Measurements from ENCODE around the gene CES2.
"Not testable (repeated sequence)": the region's sequence is repeated elsewhere in the genome, so short reads cannot be mapped to it uniquely, and the experiment has no call there.

CES2 gene

DNA sequence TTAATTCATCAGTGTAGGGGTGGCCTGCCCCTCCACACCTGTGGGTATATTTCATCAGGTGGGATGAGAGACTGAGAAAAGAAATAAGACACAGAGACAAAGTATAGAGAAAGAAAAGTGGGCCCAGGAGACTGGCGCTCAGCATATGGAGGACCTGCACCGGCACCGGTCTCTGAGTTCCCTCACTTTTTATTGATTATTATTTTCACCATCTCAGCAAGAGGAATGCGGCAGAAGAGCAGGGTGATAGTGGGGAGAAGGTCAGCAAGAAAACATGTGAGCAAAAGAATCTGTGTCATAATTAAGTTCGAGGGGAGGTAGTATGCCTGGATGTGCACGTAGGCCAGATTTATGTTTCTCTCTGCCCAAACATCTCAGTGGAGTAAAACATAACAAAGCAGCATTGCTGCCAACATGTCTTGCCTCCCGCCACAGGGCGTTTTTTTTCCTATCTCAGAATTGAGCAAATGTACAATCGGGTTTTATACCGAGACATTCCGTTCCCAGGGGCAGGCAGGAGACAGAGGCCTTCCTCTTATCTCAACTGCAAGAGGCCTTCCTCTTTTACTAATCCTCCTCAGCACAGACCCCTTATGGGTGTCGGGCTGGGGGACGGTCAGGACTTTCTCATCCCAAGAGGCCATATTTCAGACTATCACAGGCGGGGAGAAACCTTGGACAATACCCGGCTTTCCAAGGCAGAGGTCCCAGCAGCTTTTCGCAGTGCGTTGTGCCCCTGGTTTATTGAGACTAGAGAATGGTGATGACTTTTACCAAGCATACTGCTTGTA is 20.2 kb downstream of the CES2 start:
- not testable (repeated sequence) for DNase-seq

DNA sequence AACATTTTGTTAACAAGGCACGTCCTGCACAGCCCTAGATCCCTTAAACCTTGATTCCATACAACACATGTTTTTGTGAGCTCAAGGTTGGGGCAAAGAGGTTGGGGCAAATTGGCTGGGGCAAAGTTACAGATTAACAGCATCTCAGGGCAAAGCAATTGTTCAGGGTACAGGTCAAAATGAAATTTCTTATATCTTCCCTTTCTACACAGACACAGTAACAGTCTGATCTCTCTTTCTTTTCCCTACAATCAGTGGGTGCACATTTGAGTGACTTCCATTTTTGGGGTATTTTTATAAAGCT is 20.8 kb downstream of the CES2 start:
- DNase-seq, result not testable (repeated sequence)

DNA sequence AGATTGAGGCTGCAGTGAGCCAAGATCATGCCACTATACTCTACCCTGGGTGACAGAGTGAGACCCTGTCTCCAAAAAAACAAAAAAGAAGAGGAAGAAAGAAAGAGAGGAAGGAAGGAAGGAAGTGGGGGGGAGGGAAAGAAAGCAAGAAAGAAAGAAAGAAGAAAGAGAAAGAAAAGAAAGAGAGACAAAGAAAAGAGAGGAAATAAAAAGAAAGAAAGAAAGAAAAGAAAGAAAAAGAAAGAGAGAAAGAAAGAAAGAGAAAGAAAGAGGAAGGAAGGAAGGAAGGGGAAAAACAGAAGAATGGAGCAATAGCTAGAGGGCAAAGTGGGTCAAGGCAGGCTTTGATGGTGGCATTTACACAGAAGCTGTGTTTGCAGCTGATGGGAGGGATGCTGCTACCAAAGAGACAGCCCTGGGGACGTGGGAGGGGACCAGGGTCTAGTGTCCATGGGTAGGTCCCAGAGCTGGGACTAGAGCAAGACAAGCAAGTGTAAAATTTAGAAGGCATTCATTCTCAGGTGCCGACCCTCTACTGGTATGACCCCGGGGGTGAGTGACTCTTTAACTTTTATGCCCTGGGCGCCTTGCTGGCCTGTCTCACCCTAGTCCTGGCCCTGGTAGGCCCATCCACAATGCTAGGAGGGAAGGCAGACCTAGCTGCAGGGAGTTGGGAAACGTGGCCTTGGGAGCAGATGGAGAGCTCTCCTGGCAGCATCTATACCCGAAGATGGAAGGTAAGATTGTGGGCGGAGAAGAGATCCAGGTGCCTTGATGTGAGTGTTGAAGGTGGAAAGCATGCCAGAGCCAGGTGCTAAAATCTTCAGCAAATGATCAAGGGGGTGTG is 23.8 kb downstream of the CES2 start:
- DNase-seq, result no peak

DNA sequence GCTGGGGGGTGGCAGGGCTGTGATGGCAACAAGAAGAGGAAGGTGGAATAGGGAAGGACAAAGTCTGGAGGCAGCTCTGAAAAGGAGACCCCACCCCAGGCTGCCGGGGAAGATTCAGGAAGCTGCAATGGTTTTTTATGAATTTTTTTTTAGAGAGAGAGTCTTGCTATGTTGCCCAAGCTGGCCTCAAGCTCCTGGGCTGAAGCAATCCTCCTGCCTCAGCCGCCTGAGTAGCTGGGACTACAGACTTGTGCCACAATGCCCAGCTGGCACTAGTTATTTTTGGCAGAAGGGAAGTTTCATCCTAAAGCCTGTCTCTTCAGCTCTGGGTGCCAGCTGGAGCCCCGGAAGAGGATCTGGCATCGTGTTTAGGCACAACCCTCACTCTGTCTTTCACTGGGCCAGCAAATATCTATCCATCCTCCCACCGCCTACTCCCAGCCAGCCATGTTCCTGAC is 24.4 kb downstream of the CES2 start:
- DNase-seq, result no peak

DNA sequence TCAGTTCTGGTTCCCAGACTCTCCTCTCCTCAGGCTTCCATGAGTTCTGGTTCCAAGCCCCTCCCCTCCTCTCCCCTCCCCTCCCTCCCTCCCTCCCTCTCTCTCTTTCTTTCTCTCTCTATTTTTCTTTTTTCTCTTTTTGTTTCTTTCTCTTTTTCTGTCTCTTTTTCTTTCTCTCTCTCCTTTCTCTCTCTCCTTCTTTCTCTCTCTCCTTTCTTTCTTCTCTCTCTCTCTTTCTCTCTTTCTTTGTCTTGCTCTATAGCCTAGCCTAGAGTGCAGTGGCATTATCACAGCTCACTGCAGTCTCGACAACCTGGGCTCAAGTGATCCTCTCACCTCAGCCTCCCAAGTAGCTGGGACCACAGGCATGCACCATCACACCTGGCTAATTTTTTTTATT is 25.0 kb downstream of the CES2 start:
- DNase-seq, result no peak

DNA sequence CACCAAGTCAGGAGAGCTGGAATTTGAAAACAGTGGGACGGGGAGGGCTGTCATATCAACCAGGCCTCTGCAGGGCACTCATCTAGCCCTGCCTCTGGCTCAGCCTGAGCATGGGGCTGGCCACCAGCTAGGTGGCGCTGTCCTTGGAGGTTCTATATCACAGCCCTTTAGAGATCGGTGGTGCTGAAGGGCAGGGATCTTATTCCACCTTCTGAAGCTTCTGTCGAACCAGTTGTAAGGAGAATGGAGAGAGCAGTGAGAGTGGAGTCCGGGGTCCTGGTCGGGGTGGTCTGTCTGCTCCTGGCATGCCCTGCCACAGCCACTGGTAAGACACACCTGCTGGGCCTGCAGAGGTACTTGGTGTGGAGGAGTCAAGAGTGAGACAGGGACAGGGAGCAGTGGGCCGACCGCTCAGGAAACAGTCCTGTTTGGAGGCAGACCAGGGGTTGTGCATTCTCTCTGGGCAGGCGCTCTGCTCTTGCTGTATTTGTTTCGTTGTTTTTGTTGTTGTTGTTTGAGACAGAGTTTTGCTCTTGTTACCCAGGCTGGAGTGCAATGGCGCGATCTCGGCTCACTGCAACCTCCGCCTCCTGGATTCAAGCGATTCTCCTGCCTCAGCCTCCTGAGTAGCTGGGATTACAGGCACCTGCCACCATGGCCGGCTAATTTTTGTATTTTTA is 25.9 kb downstream of the CES2 start, which contains the start of gene CES3:
Gene CES3 (plus strand): TSS at position 202 of the 680 bp plus-strand sequence. CDS start 42 bp downstream, at position 244.
- DNase-seq, result peak; percentile 43

DNA sequence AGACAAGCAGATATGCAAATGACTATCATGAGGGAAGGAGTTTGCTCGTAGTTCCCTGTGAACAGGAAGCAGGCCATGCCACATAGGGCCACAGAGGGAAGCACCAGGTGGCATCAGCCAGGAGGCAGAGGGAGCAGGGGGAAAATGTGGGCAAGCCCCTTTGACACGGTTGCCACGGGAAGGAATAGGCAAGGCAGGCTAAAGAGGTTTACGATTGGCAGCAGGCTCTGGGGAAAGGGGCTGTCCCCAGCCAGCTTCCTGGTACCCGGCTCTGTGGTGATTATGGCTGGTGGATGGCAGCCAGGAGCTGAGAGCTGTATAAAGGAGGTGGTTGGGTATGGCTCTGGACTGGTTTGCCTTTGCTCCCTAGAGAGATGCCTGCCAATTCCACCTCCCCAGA is 26.6 kb downstream of the CES2 start:
- no peak for DNase-seq

DNA sequence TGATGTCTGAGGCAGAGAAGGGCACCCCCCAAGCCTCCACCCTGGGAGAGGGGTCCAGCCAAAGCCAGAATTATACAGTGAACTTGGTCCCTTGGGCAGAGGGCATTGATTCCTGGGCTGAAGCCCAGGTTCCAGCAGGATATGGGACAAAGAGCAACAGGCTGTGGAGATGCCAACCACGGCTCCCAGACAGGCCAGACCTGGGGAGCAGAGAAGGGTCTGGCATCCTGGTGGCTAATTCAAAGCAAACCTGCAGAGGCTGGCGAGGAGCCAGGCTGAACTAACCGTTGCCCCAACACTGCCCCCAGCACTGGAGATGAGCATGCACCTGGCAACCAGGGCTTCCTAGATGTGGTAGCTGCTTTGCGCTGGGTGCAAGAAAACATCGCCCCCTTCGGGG is 28.7 kb downstream of the CES2 start:
- DNase-seq, result no peak

DNA sequence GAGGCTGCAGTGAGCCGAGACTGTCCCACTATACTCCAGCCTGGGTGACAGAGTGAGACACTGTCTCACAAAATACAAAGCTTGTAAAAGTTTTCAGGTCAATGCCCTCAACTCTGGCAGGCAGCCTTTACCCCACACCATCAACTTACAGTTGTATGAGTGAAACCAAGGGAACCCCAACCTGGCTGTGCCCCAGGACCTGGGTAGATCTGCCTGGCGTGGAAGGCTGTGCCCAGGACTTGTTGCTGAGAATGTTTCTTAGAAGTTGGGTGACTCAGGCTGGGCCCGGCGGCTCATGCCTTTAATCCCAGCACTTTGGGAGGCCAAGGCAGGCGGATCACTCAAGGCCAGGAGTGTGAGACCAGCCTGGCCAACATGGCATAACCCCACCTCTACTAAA is 33.5 kb downstream of the CES2 start:
- DNase-seq, result no peak

DNA sequence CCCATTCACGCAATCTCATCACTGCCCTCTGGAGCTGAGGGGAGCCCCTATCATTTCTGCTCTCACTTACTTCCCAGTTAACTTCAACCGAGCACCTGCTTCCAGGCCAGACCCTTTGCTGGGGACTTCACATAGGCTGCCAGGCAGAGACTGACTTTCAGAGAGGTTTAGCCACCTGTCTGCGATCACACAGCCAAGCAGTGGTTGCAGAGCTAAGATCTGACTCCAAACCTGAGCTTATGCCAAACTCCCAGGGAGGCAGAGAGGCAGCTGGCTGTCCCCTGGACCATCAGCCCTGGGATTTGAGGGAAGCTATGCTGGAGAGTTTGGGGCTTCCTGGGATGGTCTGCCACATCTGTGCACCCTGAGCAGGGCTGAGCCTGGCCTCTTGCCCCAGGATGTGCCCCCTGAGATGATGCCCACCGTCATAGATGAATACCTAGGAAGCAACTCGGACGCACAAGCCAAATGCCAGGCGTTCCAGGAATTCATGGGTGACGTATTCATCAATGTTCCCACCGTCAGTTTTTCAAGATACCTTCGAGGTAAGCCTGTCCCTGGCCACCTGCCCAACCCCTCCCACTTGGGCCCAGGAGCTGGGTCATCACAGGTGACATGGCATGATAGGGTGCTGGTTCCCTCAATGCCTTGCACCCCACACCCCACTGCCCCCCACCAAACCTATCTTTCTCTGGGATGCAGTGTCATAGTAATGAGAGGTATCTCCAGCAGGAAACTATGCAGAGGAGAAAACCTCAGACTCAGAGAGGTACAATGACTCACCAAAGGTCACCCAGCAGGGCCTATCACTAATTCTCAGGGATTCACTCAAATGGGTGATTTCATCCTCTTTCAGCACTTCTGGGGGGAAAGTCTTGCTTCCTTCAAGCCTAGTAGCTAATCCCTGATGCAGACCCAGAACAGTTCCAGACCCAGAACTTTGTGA is 35.7 kb downstream of the CES2 start:
- DNase-seq, result peak; percentile 58

DNA sequence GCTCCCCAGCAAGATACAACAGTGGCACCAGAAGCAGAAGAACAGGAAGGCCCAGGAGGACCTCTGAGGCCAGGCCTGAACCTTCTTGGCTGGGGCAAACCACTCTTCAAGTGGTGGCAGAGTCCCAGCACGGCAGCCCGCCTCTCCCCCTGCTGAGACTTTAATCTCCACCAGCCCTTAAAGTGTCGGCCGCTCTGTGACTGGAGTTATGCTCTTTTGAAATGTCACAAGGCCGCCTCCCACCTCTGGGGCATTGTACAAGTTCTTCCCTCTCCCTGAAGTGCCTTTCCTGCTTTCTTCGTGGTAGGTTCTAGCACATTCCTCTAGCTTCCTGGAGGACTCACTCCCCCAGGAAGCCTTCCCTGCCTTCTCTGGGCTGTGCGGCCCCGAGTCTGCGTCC is 37.7 kb downstream of the CES2 start:
- no peak for DNase-seq

DNA sequence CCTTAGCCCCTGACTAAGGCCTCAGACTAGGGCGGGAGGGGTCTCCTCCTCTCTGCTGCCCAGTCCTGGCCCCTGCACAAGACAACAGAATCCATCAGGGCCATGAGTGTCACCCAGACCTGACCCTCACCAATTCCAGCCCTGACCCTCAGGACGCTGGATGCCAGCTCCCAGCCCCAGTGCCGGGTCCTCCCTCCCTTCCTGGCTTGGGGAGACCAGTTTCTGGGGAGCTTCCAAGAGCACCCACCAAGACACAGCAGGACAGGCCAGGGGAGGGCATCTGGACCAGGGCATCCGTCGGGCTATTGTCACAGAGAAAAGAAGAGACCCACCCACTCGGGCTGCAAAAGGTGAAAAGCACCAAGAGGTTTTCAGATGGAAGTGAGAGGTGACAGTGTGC is 38.4 kb downstream of the CES2 start:
- DNase-seq, result no peak

DNA sequence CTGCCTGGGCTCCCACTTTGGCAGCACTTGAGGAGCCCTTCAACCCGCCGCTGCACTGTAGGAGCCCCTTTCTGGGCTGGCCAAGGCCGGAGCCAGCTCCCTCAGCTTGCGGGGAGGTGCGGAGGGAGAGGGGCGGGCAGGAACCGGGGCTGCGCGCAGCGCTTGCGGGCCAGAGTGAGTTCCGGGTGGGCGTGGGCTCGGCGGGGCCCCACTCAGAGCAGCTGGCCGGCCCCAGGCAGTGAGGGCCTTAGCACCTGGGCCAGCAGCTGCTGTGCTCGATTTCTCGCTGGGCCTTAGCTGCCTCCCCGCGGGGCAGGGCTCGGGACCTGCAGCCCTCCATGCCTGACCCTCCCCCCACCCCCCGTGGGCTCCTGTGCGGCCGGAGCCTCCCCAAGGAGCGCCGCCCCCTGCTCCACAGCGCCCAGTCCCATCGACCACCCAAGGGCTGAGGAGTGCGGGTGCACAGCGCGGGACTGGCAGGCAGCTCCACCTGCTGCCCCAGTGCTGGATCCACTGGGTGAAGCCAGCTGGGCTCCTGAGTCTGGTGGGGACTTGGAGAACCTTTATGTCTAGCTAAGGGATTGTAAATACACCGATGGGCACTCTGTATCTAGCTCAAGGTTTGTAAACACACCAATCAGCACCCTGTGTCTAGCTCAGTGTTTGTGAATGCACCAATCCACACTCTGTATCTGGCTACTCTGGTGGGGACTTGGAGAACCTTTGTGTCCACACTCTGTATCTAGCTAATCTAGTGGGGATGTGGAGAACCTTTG is 39.0 kb downstream of the CES2 start:
- not testable (repeated sequence) for DNase-seq

DNA sequence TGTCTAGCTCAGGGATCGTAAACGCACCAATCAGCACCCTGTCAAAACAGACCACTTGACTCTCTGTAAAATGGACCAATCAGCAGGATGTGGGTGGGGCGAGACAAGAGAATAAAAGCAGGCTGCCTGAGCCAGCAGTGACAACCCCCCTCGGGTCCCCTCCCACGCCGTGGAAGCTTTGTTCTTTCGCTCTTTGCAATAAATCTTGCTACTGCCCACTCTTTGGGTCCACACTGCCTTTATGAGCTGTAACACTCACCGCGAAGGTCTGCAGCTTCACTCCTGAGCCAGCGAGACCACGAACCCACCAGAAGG is 39.6 kb downstream of the CES2 start:
- not testable (repeated sequence) for DNase-seq

DNA sequence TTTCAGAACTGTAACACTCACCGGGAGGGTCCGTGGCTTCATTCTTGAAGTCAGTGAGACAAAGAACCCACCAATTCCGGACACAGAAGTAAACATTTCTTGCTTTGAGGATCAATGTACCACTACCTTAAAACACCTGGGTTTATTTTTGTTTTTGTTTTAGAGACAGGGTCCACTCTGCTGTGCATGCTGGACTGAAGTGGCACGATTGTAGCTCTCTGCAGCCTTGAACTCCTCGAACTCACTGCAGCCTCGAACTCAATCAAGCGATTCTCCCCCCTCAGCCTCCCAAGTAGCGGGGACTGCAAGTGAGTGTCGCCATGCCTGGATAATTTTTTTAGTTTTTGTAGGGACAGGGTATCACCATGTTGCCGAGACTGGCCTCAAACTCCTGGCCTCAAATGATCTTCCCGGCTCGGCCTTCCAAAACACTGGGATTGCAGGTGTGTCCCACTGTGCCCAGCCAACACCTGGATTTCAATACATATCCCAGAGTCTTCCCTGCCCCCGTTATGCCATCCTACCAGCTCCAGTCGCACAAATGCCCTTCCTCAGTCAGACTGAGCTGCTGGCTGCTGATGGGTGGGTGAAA is 40.1 kb downstream of the CES2 start:
- DNase-seq, result no peak

DNA sequence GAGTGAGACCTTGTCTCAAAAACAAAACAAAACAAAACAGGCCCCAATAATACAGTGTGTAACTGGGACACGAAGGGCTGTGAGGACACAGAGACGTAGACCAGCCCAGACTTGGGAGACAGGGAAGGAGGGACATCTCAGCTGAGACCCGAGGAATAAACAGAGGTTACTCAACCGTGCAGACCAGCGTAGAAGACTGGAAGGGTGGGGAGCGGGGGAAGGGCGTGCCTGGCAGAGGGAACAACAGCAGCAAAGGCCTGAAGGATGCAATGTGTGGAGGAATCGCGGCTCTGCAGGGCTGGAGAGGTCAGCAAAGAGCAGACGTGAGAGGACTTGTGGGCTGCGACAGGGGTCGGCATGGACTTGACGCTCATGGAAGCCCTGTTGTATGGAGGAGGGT is 41.4 kb downstream of the CES2 start:
- no peak for DNase-seq

DNA sequence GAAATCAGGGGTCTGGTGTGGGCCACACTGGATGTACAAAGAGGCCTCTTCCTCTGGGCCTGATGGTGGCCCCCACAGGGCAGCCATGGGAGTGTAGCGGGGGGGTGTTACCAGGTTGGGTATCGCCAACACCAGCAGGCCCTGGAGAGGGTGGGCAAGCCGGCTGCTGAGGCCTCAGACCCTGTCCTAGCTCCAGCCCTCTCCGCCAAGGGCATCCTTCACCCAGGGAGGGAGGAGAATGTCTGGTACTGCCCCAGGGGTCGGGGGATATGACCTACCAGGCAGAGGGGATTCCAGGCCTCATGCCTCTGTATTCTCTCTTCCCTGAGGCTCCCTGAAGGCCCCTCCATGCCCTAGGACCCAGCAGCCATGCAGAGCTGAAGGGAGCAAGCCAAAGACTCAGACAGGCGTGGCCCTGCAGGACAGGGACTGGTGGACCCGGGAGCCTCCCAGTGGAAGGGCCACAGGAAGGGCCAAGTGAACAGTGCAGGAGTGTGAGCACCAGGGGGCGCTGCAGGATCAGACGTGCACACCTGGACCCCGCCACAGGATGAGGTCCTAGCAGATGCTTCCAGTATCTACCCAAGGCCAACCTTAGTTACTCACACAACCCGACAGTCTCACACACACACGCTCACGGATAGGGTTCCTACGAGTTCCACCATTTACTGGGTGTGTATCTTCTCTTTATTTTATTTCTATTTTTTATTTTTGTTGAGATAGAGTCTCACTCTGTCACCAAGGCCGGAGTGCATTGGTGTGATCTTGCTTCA is 42.2 kb downstream of the CES2 start:
- peak; percentile 79 for DNase-seq

DNA sequence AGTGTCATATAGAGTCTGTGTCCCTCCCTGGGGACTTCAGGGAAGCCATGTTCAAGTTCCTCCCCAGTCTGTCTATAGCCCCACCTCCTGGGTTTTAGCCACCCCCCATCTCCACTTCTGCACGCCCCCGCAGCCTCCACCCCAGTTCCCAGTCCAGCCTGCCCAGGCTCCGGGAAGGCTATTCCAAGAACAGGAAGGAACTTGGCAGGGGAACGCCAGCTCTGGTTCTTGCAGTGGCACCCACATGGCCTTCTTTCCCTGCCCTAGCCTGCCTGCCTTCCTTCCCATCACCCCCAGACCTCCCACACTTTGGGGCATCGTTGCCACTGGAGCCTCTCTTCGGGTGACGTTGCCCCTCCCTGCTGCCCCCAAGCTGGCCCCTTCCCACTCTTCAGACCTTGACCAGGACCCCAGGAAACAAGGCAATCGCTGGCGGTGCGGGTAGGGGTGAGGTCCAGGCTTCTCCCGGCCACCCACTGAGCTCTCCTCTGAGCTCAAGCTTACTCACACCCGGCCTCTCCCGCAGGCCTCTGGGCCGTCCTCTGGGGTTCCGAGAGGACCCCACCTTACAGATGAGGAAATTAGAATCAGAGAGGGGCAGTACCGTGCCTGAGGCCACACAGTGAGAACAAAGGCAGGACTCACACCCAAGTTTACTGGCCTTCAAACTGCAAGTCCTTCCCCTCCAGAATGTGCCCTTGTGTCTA is 43.8 kb downstream of the CES2 start:
- no peak for DNase-seq

DNA sequence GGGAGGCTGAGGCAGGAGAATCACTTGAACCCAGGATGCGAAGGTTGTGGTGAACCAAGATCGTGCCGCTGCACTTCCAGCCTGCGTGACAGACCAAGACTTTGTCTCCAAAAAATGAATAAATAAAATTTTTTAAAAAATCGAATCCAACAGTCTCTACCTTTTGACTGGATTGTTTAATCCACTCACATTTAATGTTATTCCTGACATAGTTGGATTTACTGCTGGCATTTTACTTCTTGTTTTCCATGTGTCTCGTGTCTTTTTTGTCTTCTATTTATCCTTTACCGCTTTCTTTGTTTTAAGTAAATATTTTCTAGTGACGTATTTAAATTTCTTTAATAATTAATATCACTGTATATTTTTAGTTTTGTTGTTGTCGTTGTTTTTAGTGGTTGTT is 47.7 kb downstream of the CES2 start:
- no peak for DNase-seq

DNA sequence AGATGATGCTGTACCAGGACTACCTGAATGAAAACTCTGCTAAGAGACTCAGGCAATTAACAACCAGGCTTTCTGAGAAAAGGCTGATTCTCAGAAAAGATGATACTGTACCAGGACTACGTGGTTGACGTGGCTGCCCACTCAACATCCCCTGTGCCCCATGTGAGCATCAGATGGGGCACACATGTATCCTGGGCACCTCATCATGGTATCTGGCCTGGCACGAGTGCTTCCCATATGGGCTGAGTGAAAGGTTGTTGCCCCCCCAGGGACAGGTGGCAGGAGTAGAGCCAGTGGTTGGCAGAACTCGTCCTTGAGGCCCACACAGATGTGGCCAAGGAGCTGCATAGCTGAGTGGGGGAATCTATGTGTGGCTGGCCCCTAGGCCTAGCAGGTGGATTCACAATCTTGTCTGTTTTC is 49.6 kb downstream of the CES2 start:
- DNase-seq, result no peak

Measured in fibroblast of upper back skin (primary cell).